ENCODE results near the gene FRMD3.

The FRMD3 gene

GRCh38 chr9:83538172-83538889 lies at the start of gene FRMD3:
FRMD3 (minus strand) TSS chr9:83538401; CDS start chr9:83538231, 170 bp downstream.
- TF ChIP-seq CTCF (IDR thresholded peaks at IDR 0.05): peak; percentile 73
- Mint-ChIP-seq H3K27ac (no peak within 1 kb of the TSS), H3K36me3 (ENCODE audit: low read depth) (no peaks in the 10 kb centered on the region), H3K27me3 (ENCODE audit: low read depth, poor library complexity) (peaks cover 56% of the 10 kb centered on the region), H3K4me3 (peak within 1 kb of the TSS; percentile 69), H3K4me1 (peaks cover 7% of the 10 kb centered on the region), H3K9me3 (no peaks in the 10 kb centered on the region)
- DNase-seq: peak; percentile 87

- no peaks in the 10 kb centered on the region for H3K36me3 Mint-ChIP-seq (ENCODE audit: low read depth)
- H3K4me3 Mint-ChIP-seq: no peak overlapping the region
- H3K9me3 Mint-ChIP-seq: peaks cover 8% of the 10 kb centered on the region
- no peak for TF ChIP-seq CTCF (IDR thresholded peaks at IDR 0.05)
- H3K27ac Mint-ChIP-seq: no peak overlapping the region
- DNase-seq: no peak
- no peaks in the 10 kb centered on the region for H3K27me3 Mint-ChIP-seq (ENCODE audit: low read depth, poor library complexity)
- H3K4me1 Mint-ChIP-seq: no peaks in the 10 kb centered on the region
Observed at GRCh38 chr9:83584995-83585394, 46.8 kb upstream of the FRMD3 start.

- Mint-ChIP-seq H3K36me3 (ENCODE audit: low read depth) (peaks cover 7% of the 10 kb centered on the region), H3K27ac (peak overlapping the region; percentile 66), H3K9me3 (peaks cover 17% of the 10 kb centered on the region), H3K27me3 (ENCODE audit: low read depth, poor library complexity) (no peaks in the 10 kb centered on the region), H3K4me1 (no peaks in the 10 kb centered on the region), H3K4me3 (no peak overlapping the region)
- peak; percentile 65 for DNase-seq
- TF ChIP-seq CTCF (IDR thresholded peaks at IDR 0.05): peak; percentile 76
Observed at GRCh38 chr9:83583151-83584014, 45.2 kb upstream of the FRMD3 start.

GRCh38 chr9:83582029-83582428 lies 43.8 kb upstream of the FRMD3 start:
- no peak overlapping the region for H3K27ac Mint-ChIP-seq
- H3K9me3 Mint-ChIP-seq: peaks cover 30% of the 10 kb centered on the region
- DNase-seq: no peak
- no peak for TF ChIP-seq CTCF (IDR thresholded peaks at IDR 0.05)
- H3K4me1 Mint-ChIP-seq: no peaks in the 10 kb centered on the region
- no peaks in the 10 kb centered on the region for H3K27me3 Mint-ChIP-seq (ENCODE audit: low read depth, poor library complexity)
- peaks cover 7% of the 10 kb centered on the region for H3K36me3 Mint-ChIP-seq (ENCODE audit: low read depth)
- H3K4me3 Mint-ChIP-seq: no peak overlapping the region

GRCh38 chr9:83574482-83574881 lies 36.3 kb upstream of the FRMD3 start:
- Mint-ChIP-seq H3K9me3 (peaks cover 25% of the 10 kb centered on the region), H3K4me3 (no peak overlapping the region), H3K36me3 (ENCODE audit: low read depth) (peaks cover 6% of the 10 kb centered on the region), H3K27me3 (ENCODE audit: low read depth, poor library complexity) (no peaks in the 10 kb centered on the region), H3K4me1 (no peaks in the 10 kb centered on the region), H3K27ac (no peak overlapping the region)
- no peak for TF ChIP-seq CTCF (IDR thresholded peaks at IDR 0.05)
- no peak for DNase-seq
